HepG2 (cell line): ENCODE data around the gene C16orf89. TPM values are rescaled to one million over a fixed set of nuclear protein-coding genes. Genes with fewer than 3 reads are reported as not detected.

ENCODE experiments used
- ATAC-seq: fragments of 200-7000 bp; cut with Tn5 transposase; 3 replicates; pipeline ENCODE4 v1.9.1; 2020; ENCODE audit warnings: mild to moderate bottlenecking, moderate library complexity
- BruUV-seq: library from RNA; stranded (reverse); fragments of 400-500 nt; replicated peaks from 2 replicates; lab custom pipeline; 2021; lab: Mats Ljungman, UMichigan
- CTCF ChIA-PET: fragments of 300-600 bp; formaldehyde crosslinking; extraction: SDS; loops from one replicate; lab custom pipeline; 2021; ENCODE audit warnings: low total read pairs, inconsistent platforms, low intra/inter-chr PET ratio; lab: Yijun Ruan, JAX
- POLR2A ChIA-PET: fragments of 350-600 bp; sonication (Branson Sonifier 250); formaldehyde crosslinking; loops from one replicate; lab custom pipeline; 2020; ENCODE audit warnings: antibody characterized with exemption, inconsistent platforms; lab: Yijun Ruan, JAX
- DNase-seq: peaks from one replicate; pipeline ENCODE4 v3.0.0-alpha.2; 2015; ENCODE audit warnings: low spot score
- FAIRE-seq: peaks from 3 replicates; lab custom pipeline; 2011; peaks lifted over from hg19 to GRCh38; lab: Jason Lieb, UNC
- H2AFZ ChIP-seq: one replicate; pipeline ENCODE4 v1.6.1; 2011; ENCODE audit warnings: low read length, inconsistent platforms
- H3K27ac ChIP-seq: fragments of 300-600 bp; 3 replicates; pipeline ENCODE4 v1.8.0; 2011; ENCODE audit warnings: mixed run types, mild to moderate bottlenecking, mixed read lengths, low read length, inconsistent platforms; ENCODE audit not compliant: insufficient read depth; ENCODE audit errors: extremely low read length
- H3K27me3 ChIP-seq, 2 experiments: fragments of 200-600 bp in 1 of 2; 2 replicates in 1 of 2; 3 replicates in 1 of 2; pipeline versions ENCODE4 v1.6.0 to v1.8.0; 2011; ENCODE audit warnings: low read length in 2 of 2, mild to moderate bottlenecking in 2 of 2, moderate library complexity in 2 of 2, inconsistent platforms in 1 of 2; ENCODE audit not compliant: insufficient read depth in 2 of 2, control insufficient read depth in 1 of 2
- H3K36me3 ChIP-seq, 2 experiments: fragments of 200-600 bp in 1 of 2; replicated peaks in 1 of 2; 2 replicates in 1 of 2; 3 replicates in 1 of 2; pipeline versions ENCODE4 v1.5.1 to v1.8.0; 2011; ENCODE audit warnings: low read length in 2 of 2, inconsistent platforms in 1 of 2; ENCODE audit not compliant: insufficient read depth in 2 of 2, control insufficient read depth in 1 of 2
- H3K4me1 ChIP-seq: 2 replicates; pipeline ENCODE4 v1.5.1; 2012; ENCODE audit warnings: low read length, inconsistent platforms; ENCODE audit not compliant: insufficient read depth
- H3K4me2 ChIP-seq: 2 replicates; pipeline ENCODE4 v1.6.0; 2011; ENCODE audit warnings: low read depth, low read length, inconsistent platforms
- H3K4me3 ChIP-seq, 3 experiments: fragments of 200-600 bp in 1 of 3; sonication (generic), shearing (Covaris generic) in 1 of 3; replicated peaks in 1 of 3; 2 replicates each; pipeline ENCODE4 v1.5.1; 2011 to 2016; ENCODE audit warnings: low read length in 3 of 3, inconsistent platforms in 2 of 3, low read depth in 2 of 3, mild to moderate bottlenecking in 2 of 3, control low read depth in 1 of 3, mixed read lengths in 1 of 3; ENCODE audit not compliant: insufficient read depth in 1 of 3
- H3K79me2 ChIP-seq: one replicate; pipeline ENCODE4 v1.6.1; 2011; ENCODE audit warnings: low read length, inconsistent platforms; ENCODE audit not compliant: insufficient read depth
- H3K9ac ChIP-seq: 2 replicates; pipeline ENCODE4 v1.6.0; 2011; ENCODE audit warnings: mild to moderate bottlenecking, low read depth, low read length, inconsistent platforms; ENCODE audit not compliant: insufficient read depth
- H3K9me3 ChIP-seq: 2 replicates; pipeline ENCODE4 v1.5.1; 2012; ENCODE audit warnings: mild to moderate bottlenecking, low read length
- H4K20me1 ChIP-seq: 2 replicates; pipeline ENCODE4 v1.6.0; 2011; ENCODE audit warnings: inconsistent platforms, mild to moderate bottlenecking, low read length, moderate library complexity; ENCODE audit not compliant: insufficient read depth
- EHMT2 ChIP-seq: fragments of 200-600 bp; sonication (generic); IDR thresholded peaks from 2 replicates; pipeline ENCODE4 v1.7.0; 2017; ENCODE audit warnings: antibody characterized with exemption, low read depth, low read length, borderline replicate concordance
- GTF2F1 ChIP-seq: fragments of 150-350 bp; IDR thresholded peaks from 2 replicates; pipeline ENCODE4 v1.6.1; 2014; ENCODE audit warnings: low read length
- HOXA3 ChIP-seq: sonication (generic); formaldehyde crosslinking; IDR thresholded peaks from 2 replicates; pipeline ENCODE4 v1.5.0; 2020; ENCODE audit warnings: missing genetic modification reagents
- MED1 ChIP-seq: sonication (generic); formaldehyde crosslinking; IDR thresholded peaks from 2 replicates; pipeline ENCODE4 v1.4.0; 2020; ENCODE audit warnings: missing genetic modification reagents
- ZFP62 ChIP-seq: sonication (generic); formaldehyde crosslinking; IDR thresholded peaks from 2 replicates; pipeline ENCODE4 v1.4.0; 2020; ENCODE audit warnings: missing genetic modification reagents
- ZFX ChIP-seq: sonication (generic); formaldehyde crosslinking; IDR thresholded peaks from 2 replicates; pipeline ENCODE4 v1.4.0; 2020; ENCODE audit warnings: mild to moderate bottlenecking, low read depth, missing genetic modification reagents, moderate library complexity
- ZKSCAN1 ChIP-seq: fragments of 150-350 bp; IDR thresholded peaks from 2 replicates; pipeline ENCODE4 v1.6.1; 2014; ENCODE audit warnings: low read length
- ZNF431 ChIP-seq: sonication (generic); formaldehyde crosslinking; IDR thresholded peaks from 2 replicates; pipeline ENCODE4 v1.9.0; 2022; ENCODE audit warnings: missing genetic modification reagents, low read depth, mild to moderate bottlenecking, borderline replicate concordance
- ZNF441 ChIP-seq: sonication (generic); formaldehyde crosslinking; IDR thresholded peaks from 2 replicates; pipeline ENCODE4 v1.7.0; 2021; ENCODE audit warnings: missing genetic modification reagents, borderline replicate concordance
- ZNF572 ChIP-seq: sonication (generic); formaldehyde crosslinking; IDR thresholded peaks from 2 replicates; pipeline ENCODE4 v1.5.1; 2020; ENCODE audit warnings: mild to moderate bottlenecking, missing genetic modification reagents
- ZNF724P ChIP-seq: sonication (generic); formaldehyde crosslinking; IDR thresholded peaks from 2 replicates; pipeline ENCODE4 v1.8.0; 2022; ENCODE audit warnings: missing genetic modification reagents, borderline replicate concordance
- ZNF749 ChIP-seq: sonication (generic); formaldehyde crosslinking; IDR thresholded peaks from 2 replicates; pipeline ENCODE4 v1.8.0; 2022; ENCODE audit warnings: mild to moderate bottlenecking, missing genetic modification reagents, moderate library complexity, borderline replicate concordance
- ZNF879 ChIP-seq: sonication (generic); formaldehyde crosslinking; IDR thresholded peaks from 2 replicates; pipeline ENCODE4 v1.8.1; 2023; ENCODE audit warnings: missing genetic modification reagents
- whole genome bisulfite sequencing: methylation state at CpG from one replicate; pipeline ENCODE4 v1.1.6; 2017; ENCODE audit warnings: low lambda C conversion rate; 5-methylcytosine and 5-hydroxymethylcytosine counted together
- in situ Hi-C: cut with HindIII; loops from 2 replicates; pipeline ENCODE4 v1.10.0; 2017; ENCODE audit warnings: low pct_unique_long_range_greater_than_20kb; ENCODE audit not compliant: extremely low pct_ligation_motif_present
- intact Hi-C: fragments of 100-400 bp; cut with micrococcal nuclease; formaldehyde crosslinking; loops from one replicate; pipeline ENCODE4 v1.10.0; 2022; ENCODE audit not compliant: unreplicated experiment
- polyA plus RNA-seq, 8 experiments: library from polyadenylated mRNA; depleted of rRNA in 3 of 8; stranded (reverse) in 7 of 8; unstranded in 1 of 8; fragments of >200 nt; fragmentation: Illumina TruSeq in 4 of 8; extraction: Trizol in 4 of 8; gene quantifications; 2 replicates each; pipeline versions ENCODE4 v1.2.1 to v1.2.3, GENCODE V29; 2011 to 2016; ENCODE audit warnings: low read depth in 4 of 8, missing spikeins in 1 of 8, mixed read lengths in 1 of 8; ENCODE audit not compliant: insufficient read depth in 1 of 8
- total RNA-seq, 5 experiments: library from RNA; depleted of rRNA; stranded (reverse); fragments of >200 nt; fragmentation: Illumina TruSeq; extraction: Trizol; gene quantifications; 2 replicates each; pipeline ENCODE4 v1.2.3, GENCODE V29; 2016; ENCODE audit warnings: low read depth in 1 of 5
- TF ChIP-seq, protein P1 (sequence below): sonication (generic); formaldehyde crosslinking; conservative IDR thresholded peaks from 2 replicates; pipeline ENCODE4 v1.4.0; 2020; ENCODE audit warnings: missing genetic modification reagents

Gene C16orf89
- total and polyA plus RNA-seq, 2 of the 13 experiments (the other 11 are each of a cell fraction or from before 2014, with no cell fraction given): 1.9 to 3.4 TPM

DNA sequence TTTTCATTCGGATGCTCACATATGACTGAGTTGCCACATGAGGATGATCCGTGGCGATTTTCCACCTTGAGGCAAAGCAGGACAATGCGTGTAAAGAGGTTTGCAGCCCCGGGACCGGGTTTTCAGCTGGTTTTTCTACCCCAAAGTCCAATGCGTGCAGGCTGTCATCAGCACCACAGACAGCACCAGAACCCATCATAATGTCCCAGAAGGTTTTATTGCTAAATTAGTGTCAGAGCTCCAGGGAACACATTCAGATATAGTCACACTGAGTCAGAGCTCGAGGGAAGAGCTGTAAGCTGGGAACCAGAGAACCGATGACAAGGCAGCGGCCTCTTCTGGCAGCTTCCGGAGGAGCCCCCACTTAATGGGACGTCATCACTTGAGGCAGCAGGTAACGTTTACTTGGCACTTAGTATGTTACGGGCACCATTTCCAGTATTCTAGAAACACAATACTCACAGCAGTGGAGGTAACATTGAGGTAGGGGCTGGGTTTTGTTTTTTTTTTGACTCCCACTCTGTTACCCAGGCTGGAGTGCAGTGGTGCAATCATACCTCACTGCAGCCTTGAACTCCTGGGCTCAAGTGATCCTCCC, 23.1 kb downstream of the C16orf89 start (continued):
- no peak for TF ChIP-seq ZNF441 (CRISPR knock-in tag)
- no peak for TF ChIP-seq EHMT2
- TF ChIP-seq GTF2F1: no peak
- no peak for TF ChIP-seq ZNF572 (CRISPR knock-in tag)
- TF ChIP-seq ZKSCAN1: no peak

GRCh38 chr16:5041600-5042133, 24.1 kb downstream of the C16orf89 start:
- TF ChIP-seq ZFX (peak; percentile 3; the same call in 1 of the 2 replicates), HOXA3 (CRISPR knock-in tag) (peak; percentile 44; the same call in 1 of the 2 replicates), ZNF879 (CRISPR knock-in tag) (0 out of 2 replicates have a peak, but pooled peaks have one; percentile 45), MED1 (CRISPR knock-in tag) (no peak), ZNF431 (CRISPR knock-in tag) (no peak), ZNF749 (CRISPR knock-in tag) (no peak), ZNF724P (CRISPR knock-in tag) (no peak), ZFP62 (no peak)
- TF ChIP-seq, protein P1, sequence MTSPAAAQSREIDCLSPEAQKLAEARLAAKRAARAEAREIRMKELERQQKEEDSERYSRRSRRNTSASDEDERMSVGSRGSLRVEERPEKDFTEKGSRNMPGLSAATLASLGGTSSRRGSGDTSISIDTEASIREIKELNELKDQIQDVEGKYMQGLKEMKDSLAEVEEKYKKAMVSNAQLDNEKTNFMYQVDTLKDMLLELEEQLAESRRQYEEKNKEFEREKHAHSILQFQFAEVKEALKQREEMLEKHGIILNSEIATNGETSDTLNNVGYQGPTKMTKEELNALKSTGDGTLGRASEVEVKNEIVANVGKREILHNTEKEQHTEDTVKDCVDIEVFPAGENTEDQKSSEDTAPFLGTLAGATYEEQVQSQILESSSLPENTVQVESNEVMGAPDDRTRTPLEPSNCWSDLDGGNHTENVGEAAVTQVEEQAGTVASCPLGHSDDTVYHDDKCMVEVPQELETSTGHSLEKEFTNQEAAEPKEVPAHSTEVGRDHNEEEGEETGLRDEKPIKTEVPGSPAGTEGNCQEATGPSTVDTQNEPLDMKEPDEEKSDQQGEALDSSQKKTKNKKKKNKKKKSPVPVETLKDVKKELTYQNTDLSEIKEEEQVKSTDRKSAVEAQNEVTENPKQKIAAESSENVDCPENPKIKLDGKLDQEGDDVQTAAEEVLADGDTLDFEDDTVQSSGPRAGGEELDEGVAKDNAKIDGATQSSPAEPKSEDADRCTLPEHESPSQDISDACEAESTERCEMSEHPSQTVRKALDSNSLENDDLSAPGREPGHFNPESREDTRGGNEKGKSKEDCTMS (CRISPR knock-in tag): no peak
- TF ChIP-seq, all 625 proteins: peak for 3
- Histone ChIP-seq H3K4me1 (peaks cover 66% of the 10 kb centered on the region), H3K9me3 (no peaks in the 10 kb centered on the region), H2AFZ (no peak overlapping the region), H3K27ac (no peak overlapping the region), H3K79me2 (no peaks in the 10 kb centered on the region), H3K27me3 (peaks cover 0 to 8% of the 10 kb centered on the region in 2 experiments; a peak in 2 of 5 replicates), H4K20me1 (no peaks in the 10 kb centered on the region), H3K4me2 (peak overlapping the region; percentile 65), H3K9ac (no peak overlapping the region), H3K4me3 (peak overlapping the region in 1 of 3 experiments; percentile 8; a peak in 1 of 6 replicates), H3K36me3 (no peaks in the 10 kb centered on the region)
- POLR2A ChIA-PET: interaction anchor here (1.7 kb wide), 1 partner anchor 8 kb away, joined by 8 read pairs; the partner anchor contains the start of gene NAGPA
- in situ Hi-C loops (no loop called here), intact Hi-C loops (loop anchor here (1.0 kb wide), 2 partner anchors 30 to 83 kb away; partner anchors contain the start of gene SEC14L5)
- no peak for DNase-seq
- 36% methylated on average over 12 of the region's 12 CpGs for WGBS
- CTCF ChIA-PET: interaction anchor here (1.1 to 2.0 kb wide), 2 partner anchors 17 to 85 kb away, joined by 3 to 11 read pairs; no protein-coding TSS in a partner anchor
- no peak; the same call in 2 of the 3 replicates for ATAC-seq
- BruUV-seq: no TSS peak
- no peak for FAIRE-seq
